ENCODE measurements around the gene TIMM44. TPM values are rescaled to one million over a fixed set of nuclear protein-coding genes. Genes with fewer than 3 reads are reported as not detected.

The TIMM44 gene
- total RNA-seq, 2 experiments from 2014 or later, result 66.5 to 68.5 TPM

DNA sequence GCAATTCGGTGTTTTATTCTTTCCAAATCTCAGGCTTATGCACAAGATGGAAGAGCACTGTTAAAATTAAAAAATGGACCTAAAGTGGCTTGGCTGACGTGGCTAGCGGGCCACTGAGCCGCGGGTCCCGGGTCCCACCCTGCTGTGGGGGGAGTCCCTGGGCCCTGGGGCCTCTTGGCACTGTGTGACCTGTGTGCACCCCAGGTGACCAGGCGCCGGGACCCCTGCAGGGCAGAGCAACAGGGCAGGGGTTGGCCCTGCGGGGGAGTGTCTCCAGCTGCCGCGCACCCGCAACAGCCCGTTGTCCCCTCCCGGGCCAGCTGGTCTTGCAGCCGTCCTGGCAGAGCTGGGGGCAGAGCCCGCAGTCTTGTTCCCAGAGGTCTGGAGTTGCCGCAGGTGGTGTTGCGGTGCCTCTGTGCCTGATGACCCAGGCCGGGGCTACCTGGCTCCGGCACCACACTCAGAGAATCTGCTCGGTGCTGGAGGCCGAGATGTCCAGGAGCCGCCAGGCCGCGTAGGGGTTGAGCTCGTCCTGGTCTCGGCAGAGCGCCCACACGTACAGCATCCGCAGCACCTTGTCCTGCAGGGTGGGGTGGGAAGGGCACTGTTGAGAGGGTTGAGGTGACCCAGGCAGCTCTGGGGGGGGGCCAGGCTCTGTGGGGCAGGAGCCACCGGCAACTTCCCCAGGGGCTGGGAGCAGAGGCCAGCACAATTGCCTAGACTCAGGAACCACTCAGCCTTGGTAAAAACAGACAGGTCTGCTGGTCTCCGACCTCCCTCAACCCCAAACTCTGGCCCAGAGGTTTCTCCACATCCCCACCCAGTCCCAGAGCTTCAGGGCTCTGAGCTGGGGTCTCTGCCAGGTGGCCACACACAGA is 16.5 kb downstream of the TIMM44 start:
- H3K9me3 Mint-ChIP-seq, result no peaks in the 10 kb centered on the region
- H3K27ac Mint-ChIP-seq, result no peak overlapping the region
- H3K4me1 Mint-ChIP-seq (ENCODE audit: low read depth), result peaks cover 22% of the 10 kb centered on the region
- intact Hi-C loops (cut with micrococcal nuclease), result no loop called here
- peaks cover 10% of the 10 kb centered on the region for H3K36me3 Mint-ChIP-seq
- POLR2A ChIA-PET, result interaction anchor here (1.1 kb wide), 1 partner anchor 17 kb away, joined by 3 read pairs; no protein-coding TSS in a partner anchor
- CTCF ChIA-PET, result interaction anchor here (1.2 kb wide), 2 partner anchors 15 to 17 kb away, joined by 4 read pairs; no protein-coding TSS in a partner anchor
- H3K4me3 Mint-ChIP-seq, result peak overlapping the region; percentile 43
- DNase-seq, result no peak
- H3K27me3 Mint-ChIP-seq, result no peaks in the 10 kb centered on the region

DNA sequence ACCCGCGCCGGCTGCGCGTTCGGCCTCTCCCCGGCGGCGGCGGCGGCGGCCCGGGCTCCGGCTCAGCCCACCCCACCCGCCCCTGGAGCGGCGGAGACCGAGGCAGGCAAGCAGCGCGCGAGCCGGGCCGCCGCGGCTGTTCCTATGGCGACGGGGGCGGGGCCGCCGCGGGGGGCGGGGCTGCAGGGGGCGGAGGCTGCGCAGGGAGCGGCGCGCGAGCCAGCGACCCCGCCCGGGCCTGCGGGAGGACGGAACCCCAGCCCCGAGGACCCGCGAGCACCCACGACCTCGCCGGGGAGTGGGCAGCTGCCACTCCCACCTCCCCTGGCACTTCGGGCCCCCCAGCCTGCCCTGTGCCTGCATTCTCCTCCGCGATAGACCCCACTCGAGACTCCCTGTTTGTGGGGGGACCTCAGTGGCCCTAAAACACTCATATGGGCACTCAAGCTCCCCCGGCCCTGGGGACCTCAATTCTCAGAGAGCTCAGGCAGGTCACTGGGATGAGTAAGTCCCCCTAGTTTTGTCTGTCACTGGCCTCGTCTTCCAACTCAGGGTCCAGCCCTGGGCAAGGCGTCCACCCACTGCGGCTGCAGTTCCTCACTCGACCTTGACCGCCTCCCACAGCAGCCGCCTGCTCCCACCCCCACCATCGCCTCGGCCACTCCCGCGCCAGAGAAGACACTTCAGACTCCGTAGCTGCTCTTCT is 17.3 kb downstream of the TIMM44 start, which contains the start of gene CTXN1:
TSS of gene CTXN1 (minus strand) at position 115 of the 706 bp plus-strand sequence. CDS start 597 bp downstream, outside the sequence.
- intact Hi-C loops (cut with micrococcal nuclease), result no loop called here
- H3K4me3 Mint-ChIP-seq, result peak within 1 kb of the TSS; percentile 59
- peaks cover 26% of the 10 kb centered on the region for H3K4me1 Mint-ChIP-seq (ENCODE audit: low read depth)
- no peaks in the 10 kb centered on the region for H3K27me3 Mint-ChIP-seq
- H3K36me3 Mint-ChIP-seq, result peaks cover 10% of the 10 kb centered on the region
- DNase-seq, result peak; percentile 80
- POLR2A ChIA-PET, result interaction anchor here (1.1 kb wide), 1 partner anchor 18 kb away, joined by 3 read pairs; no protein-coding TSS in a partner anchor
- H3K27ac Mint-ChIP-seq, result no peak within 1 kb of the TSS
- CTCF ChIA-PET, result no interaction called here
- no peaks in the 10 kb centered on the region for H3K9me3 Mint-ChIP-seq

DNA sequence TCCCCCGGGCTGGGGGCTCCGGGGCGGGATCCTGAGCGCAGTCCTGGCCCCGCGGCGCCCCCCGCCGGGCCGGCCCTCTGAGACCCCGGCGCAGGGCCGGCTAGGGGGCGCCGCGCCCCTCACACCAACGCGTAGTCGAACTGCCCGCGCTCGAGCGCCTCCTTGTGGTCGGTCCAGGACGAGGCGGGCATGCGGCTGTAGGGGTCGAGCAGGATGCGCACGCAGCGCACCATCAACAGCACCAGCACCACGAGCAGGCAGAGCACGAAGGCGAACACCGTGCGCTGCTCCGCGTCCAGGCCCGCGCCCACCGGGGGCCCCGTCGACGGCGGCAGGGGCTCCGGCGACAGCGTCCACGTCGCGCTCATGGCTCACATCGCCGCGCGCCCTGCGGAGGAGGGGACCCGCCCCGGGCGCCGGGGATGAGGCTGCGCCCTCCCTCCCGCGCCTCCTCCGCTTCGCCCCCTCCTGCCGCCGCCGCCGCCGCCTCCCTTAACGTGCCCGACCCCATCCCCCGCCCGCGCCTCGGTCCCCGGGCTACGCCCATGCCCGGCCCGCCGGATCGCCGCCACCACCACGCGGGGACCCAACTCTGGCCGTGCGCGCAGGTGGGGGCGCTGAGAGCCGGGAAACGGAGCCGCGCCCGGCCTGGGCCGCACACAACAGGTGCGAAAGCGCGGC is 18.2 kb downstream of the TIMM44 start:
- H3K4me3 Mint-ChIP-seq, result peak overlapping the region; percentile 59
- peak; percentile 85 for DNase-seq
- H3K9me3 Mint-ChIP-seq, result no peaks in the 10 kb centered on the region
- H3K36me3 Mint-ChIP-seq, result peaks cover 5% of the 10 kb centered on the region
- H3K27me3 Mint-ChIP-seq, result no peaks in the 10 kb centered on the region
- H3K27ac Mint-ChIP-seq, result no peak overlapping the region
- POLR2A ChIA-PET, result no interaction called here
- peaks cover 30% of the 10 kb centered on the region for H3K4me1 Mint-ChIP-seq (ENCODE audit: low read depth)
- CTCF ChIA-PET, result no interaction called here
- intact Hi-C loops (cut with micrococcal nuclease), result no loop called here

DNA sequence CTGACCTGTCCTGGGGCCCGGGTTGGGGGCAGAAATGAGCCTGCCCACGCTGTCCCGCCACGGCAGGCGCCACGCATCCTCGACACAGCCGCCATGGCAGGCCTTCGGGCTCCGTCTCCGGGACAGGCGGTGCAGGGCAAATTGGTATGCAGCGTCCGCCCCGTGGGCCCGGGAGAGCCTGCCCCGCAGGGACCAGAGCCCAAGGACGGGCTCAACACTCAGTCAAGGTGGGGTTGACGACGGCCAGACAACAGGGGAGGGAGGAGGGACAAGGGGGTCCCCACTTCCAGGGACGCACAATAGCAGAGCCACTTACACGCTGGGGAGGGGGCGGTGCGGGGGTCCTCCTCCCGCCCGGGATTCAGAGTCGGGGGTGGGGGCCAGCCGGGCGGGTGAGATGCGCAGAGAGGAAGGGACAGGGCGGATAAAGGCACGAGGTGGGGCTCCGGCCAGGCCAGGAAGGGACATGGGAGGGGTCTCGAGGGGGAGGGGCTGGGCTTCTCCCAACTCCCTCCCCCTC is 18.8 kb downstream of the TIMM44 start:
- H3K36me3 Mint-ChIP-seq, result peaks cover 5% of the 10 kb centered on the region
- CTCF ChIA-PET, result interaction anchor here (0.7 kb wide), 1 partner anchor 55 kb away, joined by 3 read pairs; no protein-coding TSS in a partner anchor
- peaks cover 2% of the 10 kb centered on the region for H3K27me3 Mint-ChIP-seq
- H3K4me1 Mint-ChIP-seq (ENCODE audit: low read depth), result peaks cover 34% of the 10 kb centered on the region
- intact Hi-C loops (cut with micrococcal nuclease), result loop anchor here (5.0 kb wide), 1 partner anchor 287 kb away; the partner anchor contains the start of gene STXBP2
- no peaks in the 10 kb centered on the region for H3K9me3 Mint-ChIP-seq
- no peak overlapping the region for H3K4me3 Mint-ChIP-seq
- POLR2A ChIA-PET, result interaction anchor here (0.6 kb wide), 1 partner anchor 66 kb away, joined by 3 read pairs; no protein-coding TSS in a partner anchor
- H3K27ac Mint-ChIP-seq, result no peak overlapping the region
- DNase-seq, result no peak

DNA sequence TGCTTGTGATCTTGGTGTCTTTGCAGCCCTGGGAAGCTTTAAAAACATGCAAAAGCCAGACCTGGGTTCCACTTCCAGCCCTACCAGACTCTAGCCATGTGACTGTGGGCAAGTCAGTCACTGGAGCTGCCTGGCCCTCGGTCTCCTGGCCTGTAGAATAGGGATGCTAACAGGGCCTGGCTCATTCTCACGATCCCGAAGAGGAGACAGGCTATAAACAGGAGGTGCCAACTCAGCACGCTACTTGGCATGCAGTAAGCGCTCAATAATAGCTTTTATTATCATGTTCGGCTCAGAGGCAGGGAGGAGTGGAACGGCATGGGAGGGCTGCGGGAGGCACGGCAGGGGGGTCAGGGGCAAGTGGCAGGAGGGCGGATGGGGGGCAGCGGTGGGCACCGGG is 19.2 kb downstream of the TIMM44 start:
- ChIA-PET CTCF (interaction anchor here (0.7 to 1.4 kb wide), 2 partner anchors 55 to 70 kb away, joined by 3 to 5 read pairs; no protein-coding TSS in a partner anchor), POLR2A (interaction anchor here (0.6 kb wide), 1 partner anchor 65 kb away, joined by 3 read pairs; no protein-coding TSS in a partner anchor)
- H3K9me3 Mint-ChIP-seq, result no peaks in the 10 kb centered on the region
- no peak overlapping the region for H3K27ac Mint-ChIP-seq
- peaks cover 3% of the 10 kb centered on the region for H3K27me3 Mint-ChIP-seq
- no peak for DNase-seq
- H3K36me3 Mint-ChIP-seq, result peaks cover 5% of the 10 kb centered on the region
- intact Hi-C loops (cut with micrococcal nuclease), result loop anchor here (5.0 kb wide), 1 partner anchor 287 kb away; the partner anchor contains the start of gene STXBP2
- peaks cover 36% of the 10 kb centered on the region for H3K4me1 Mint-ChIP-seq (ENCODE audit: low read depth)
- H3K4me3 Mint-ChIP-seq, result no peak overlapping the region

DNA sequence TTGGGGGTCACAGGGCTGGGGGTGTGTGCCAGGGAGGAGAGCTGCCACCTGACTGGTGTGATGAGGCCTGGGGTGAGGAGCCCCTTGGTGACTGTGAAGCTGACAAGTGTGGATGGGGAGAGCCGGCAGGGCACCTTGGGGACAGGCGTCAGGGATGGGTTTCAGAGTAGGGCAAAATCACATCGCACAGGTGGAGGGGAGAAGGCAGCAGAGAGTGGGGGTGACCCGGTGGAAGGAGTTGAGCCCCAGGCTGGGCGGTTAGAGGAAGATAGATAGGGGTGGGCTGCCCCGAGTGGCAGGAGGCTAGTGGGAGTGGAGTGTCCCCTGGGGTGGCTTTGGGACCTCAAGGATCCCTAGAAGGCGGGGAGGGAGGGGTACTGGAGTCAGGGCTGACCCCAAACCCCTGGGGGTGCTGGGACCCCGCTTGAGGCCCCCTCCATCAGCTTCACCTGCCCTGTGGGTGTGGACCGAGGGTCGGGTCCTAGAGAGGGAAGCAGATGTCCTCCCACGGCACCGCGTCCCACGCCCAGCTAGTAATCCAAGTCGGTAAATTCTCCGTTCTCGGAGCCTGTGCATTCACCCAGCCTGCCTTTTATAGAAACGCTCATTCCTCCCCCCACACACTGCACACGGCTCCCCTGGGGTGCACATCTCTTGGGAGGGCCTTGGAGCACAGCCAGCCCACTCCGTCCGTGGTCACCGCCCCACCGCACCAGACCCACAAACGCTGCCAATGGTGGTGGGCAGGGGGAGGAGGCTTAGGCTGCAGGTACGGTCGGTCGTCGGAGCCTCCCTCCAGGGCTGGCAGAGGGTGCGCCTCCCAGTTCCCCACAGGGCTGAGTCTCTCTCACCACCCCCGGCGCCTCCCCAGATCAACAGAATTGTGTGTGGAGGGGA is 19.9 kb downstream of the TIMM44 start:
- intact Hi-C loops (cut with micrococcal nuclease), result loop anchor here (5.0 kb wide), 1 partner anchor 286 kb away; the partner anchor contains the start of gene STXBP2
- peaks cover 3% of the 10 kb centered on the region for H3K27me3 Mint-ChIP-seq
- peaks cover 30% of the 10 kb centered on the region for H3K4me1 Mint-ChIP-seq (ENCODE audit: low read depth)
- no peak overlapping the region for H3K27ac Mint-ChIP-seq
- CTCF ChIA-PET, result interaction anchor here (0.7 to 1.4 kb wide), 3 partner anchors 20 to 69 kb away, joined by 3 to 5 read pairs (median 4); partner anchors contain the start of gene MAP2K7
- H3K36me3 Mint-ChIP-seq, result peaks cover 3% of the 10 kb centered on the region
- no peaks in the 10 kb centered on the region for H3K9me3 Mint-ChIP-seq
- POLR2A ChIA-PET, result interaction anchor here (0.6 kb wide), 1 partner anchor 65 kb away, joined by 3 read pairs; no protein-coding TSS in a partner anchor
- no peak for DNase-seq
- no peak overlapping the region for H3K4me3 Mint-ChIP-seq

DNA sequence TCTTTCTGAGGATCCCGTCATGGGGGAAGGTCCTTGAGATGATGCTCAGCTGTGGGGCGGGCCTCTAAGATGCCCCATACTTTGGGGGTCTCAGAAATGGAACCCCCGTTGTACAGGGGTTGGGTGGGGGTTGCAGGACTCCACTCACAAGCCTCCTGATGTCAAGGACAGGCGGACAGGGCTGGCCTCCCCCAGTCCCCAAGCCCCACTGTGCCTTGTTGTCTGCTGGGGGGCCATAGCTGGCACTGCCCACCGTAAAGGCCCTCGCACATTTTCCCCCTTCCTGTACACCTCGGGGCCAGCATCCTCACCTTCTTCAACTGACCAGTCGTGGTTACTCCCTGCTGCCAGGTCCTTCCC is 20.6 kb downstream of the TIMM44 start:
- ChIA-PET CTCF (interaction anchor here (0.7 to 1.4 kb wide), 3 partner anchors 19 to 69 kb away, joined by 3 to 5 read pairs (median 4); partner anchors contain the start of gene MAP2K7), POLR2A (no interaction called here)
- H3K4me1 Mint-ChIP-seq (ENCODE audit: low read depth), result peaks cover 30% of the 10 kb centered on the region
- H3K27me3 Mint-ChIP-seq, result peaks cover 6% of the 10 kb centered on the region
- no peaks in the 10 kb centered on the region for H3K9me3 Mint-ChIP-seq
- no peak for DNase-seq
- no peak overlapping the region for H3K4me3 Mint-ChIP-seq
- intact Hi-C loops (cut with micrococcal nuclease), result loop anchor here (5.0 kb wide), 1 partner anchor 286 kb away; the partner anchor contains the start of gene STXBP2
- H3K36me3 Mint-ChIP-seq, result peaks cover 3% of the 10 kb centered on the region
- no peak overlapping the region for H3K27ac Mint-ChIP-seq

DNA sequence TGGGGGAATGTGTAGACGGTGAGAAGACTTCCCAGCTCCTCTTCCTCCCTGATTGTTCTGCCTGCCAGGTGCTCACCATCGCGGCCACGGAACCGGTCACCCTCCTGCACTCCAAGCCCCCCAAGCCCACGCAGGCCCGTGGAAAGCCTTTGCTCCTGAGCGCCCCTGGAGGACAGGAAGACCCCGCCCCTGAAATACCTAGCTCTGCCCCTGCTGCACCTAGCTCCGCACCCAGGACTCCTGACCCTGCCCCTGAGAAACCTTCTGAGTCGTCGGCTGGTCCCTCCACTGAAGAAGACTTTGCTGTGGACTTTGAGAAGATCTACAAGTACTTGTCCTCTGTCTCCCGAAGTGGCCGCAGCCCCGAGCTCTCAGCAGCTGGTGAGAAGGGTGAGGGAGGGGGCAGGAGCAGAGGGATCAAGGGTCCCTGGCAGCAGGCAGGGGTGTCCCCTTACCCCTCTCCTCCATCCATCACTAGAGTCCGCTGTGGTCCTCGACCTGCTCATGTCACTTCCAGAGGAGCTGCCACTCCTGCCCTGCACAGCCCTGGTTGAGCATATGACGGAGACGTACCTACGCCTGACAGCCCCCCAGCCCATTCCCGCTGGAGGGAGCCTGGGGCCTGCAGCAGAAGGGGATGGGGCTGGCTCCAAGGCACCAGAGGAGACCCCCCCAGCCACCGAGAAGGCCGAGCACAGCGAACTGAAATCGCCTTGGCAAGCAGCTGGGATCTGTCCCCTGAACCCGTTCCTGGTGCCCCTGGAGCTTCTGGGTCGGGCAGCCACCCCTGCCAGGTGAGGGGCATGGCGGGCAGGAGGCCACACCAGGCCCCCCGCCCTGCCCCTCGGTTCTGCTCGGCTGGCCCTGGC is 21.3 kb downstream of the TIMM44 start:
- H3K27ac Mint-ChIP-seq, result no peak overlapping the region
- no peak overlapping the region for H3K4me3 Mint-ChIP-seq
- POLR2A ChIA-PET, result interaction anchor here (1.7 kb wide), 1 partner anchor 22 kb away, joined by 7 read pairs; the partner anchor contains the start of gene TIMM44
- peaks cover 6% of the 10 kb centered on the region for H3K27me3 Mint-ChIP-seq
- peaks cover 3% of the 10 kb centered on the region for H3K36me3 Mint-ChIP-seq
- CTCF ChIA-PET, result interaction anchor here (0.7 to 3.5 kb wide), 5 partner anchors 18 to 53 kb away, joined by 3 to 28 read pairs (median 4); partner anchors contain the start of genes MAP2K7 and TIMM44
- H3K4me1 Mint-ChIP-seq (ENCODE audit: low read depth), result peaks cover 30% of the 10 kb centered on the region
- DNase-seq, result no peak
- H3K9me3 Mint-ChIP-seq, result no peaks in the 10 kb centered on the region
- intact Hi-C loops (cut with micrococcal nuclease), result loop anchor here (5.0 kb wide), 1 partner anchor 285 kb away; the partner anchor contains the start of gene STXBP2

DNA sequence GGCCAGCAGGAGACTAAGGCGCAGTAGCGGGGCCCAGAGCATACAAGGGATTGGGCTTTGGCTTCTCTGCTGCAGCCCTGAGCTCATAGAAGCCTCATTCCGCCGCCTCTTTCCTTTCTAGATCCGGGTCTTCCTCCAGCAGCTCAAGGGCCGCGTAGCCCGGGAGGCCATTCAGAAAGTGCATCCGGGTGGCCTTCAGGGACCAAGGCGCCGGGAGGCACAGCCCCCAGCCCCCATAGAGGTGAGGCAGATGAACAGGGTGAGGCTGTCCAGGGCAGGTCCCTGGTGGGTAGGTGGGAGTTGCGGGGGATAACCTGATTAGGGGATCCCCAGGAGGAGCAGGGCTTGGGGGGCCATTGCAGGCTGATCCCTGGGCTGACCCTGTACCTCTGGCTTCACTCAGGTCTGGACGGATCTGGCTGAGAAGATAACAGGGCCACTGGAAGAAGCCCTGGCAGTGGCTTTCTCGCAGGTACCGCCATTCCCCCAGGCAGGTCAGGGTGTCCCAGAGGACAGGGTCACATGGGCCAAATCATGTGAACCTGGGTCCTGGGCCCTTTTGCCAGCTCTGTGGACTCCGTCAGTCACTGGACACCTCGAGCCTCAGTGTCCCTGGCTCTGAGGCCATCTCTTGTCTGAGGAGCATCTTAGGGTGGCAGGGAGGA is 22.0 kb downstream of the TIMM44 start:
- intact Hi-C loops (cut with micrococcal nuclease), result loop anchor here (5.0 kb wide), 1 partner anchor 284 kb away; the partner anchor contains the start of gene STXBP2
- Mint-ChIP-seq H3K4me1 (ENCODE audit: low read depth) (peaks cover 32% of the 10 kb centered on the region), H3K9me3 (no peaks in the 10 kb centered on the region), H3K27me3 (peaks cover 10% of the 10 kb centered on the region), H3K27ac (peak overlapping the region; percentile 84), H3K4me3 (peak overlapping the region; percentile 83), H3K36me3 (peaks cover 3% of the 10 kb centered on the region)
- DNase-seq, result no peak
- ChIA-PET CTCF (interaction anchor here (0.9 to 3.5 kb wide), 8 partner anchors 8 to 353 kb away, joined by 3 to 28 read pairs (median 7); partner anchors contain the start of genes MAP2K7 and TIMM44), POLR2A (interaction anchor here (1.7 kb wide), 1 partner anchor 23 kb away, joined by 7 read pairs; the partner anchor contains the start of gene TIMM44)
